Tibial nerve (tissue), 4 donors: ENCODE results near the gene PDK1. TPM values are rescaled to one million over a fixed set of nuclear protein-coding genes. Genes with fewer than 3 reads are reported as not detected.

Experiments
- DNase-seq, 2 donors: peaks; one replicate each; pipeline ENCODE4 v3.0.0-alpha.2; 2019; ENCODE audit warnings: low spot score in 2 of 2
- H3K27ac ChIP-seq, 4 donors: fragments of 200-600 bp; sonication (generic) in 3 of 4; one replicate each; pipeline ENCODE4 v1.5.1; 2017 to 2019; ENCODE audit warnings: mild to moderate bottlenecking in 1 of 4
- H3K27me3 ChIP-seq, 2 donors: fragments of 200-600 bp; sonication (generic) in 1 of 2; one replicate each; pipeline versions ENCODE4 v1.5.1 to v1.6.0; 2017 to 2019
- H3K36me3 ChIP-seq, 3 donors: fragments of 200-600 bp; sonication (generic); one replicate each; pipeline ENCODE4 v1.5.1; 2018 to 2019
- H3K4me1 ChIP-seq, 4 donors: fragments of 200-600 bp; sonication (generic) in 3 of 4; one replicate each; pipeline ENCODE4 v1.5.1; 2017 to 2019
- H3K4me3 ChIP-seq, 4 donors: fragments of 200-600 bp; sonication (generic) in 3 of 4; one replicate each; pipeline ENCODE4 v1.5.1; 2017 to 2019; ENCODE audit warnings: mild to moderate bottlenecking in 1 of 4, moderate library complexity in 1 of 4
- H3K9me3 ChIP-seq, 4 donors: fragments of 200-600 bp; sonication (generic) in 3 of 4; one replicate each; pipeline ENCODE4 v1.5.1; 2017 to 2019
- EP300 ChIP-seq, 2 donors: sonication (generic); formaldehyde crosslinking; IDR thresholded peaks; one replicate each; pipeline ENCODE4 v1.6.1; 2017; ENCODE audit warnings: antibody characterized with exemption in 2 of 2, mild to moderate bottlenecking in 1 of 2
- POLR2A ChIP-seq, 2 donors: fragments of 450-650 bp; IDR thresholded peaks; one replicate each; pipeline ENCODE4 v1.6.1; 2017; ENCODE audit warnings: antibody characterized with exemption in 2 of 2, mild to moderate bottlenecking in 2 of 2, moderate library complexity in 2 of 2
- WGBS, 2 donors: methylation state at CpG; one replicate each; pipeline ENCODE4 v1.1.5; 2018; 5-methylcytosine and 5-hydroxymethylcytosine counted together
- total RNA-seq, 4 donors: library from RNA; depleted of rRNA; stranded (reverse); fragments of >200 nt; gene quantifications; one replicate each; pipeline ENCODE4 v1.1.0, GENCODE V29; 2016
- TF ChIP-seq, protein P1 (sequence below), 5 experiments: fragments of 200-600 bp in 3 of 5; fragments of 450-650 bp in 2 of 5; sonication (generic) in 3 of 5; IDR thresholded peaks; one replicate each; pipeline ENCODE4 v1.5.1; 2016 to 2019; ENCODE audit warnings: antibody characterized with exemption in 5 of 5, mild to moderate bottlenecking in 3 of 5, moderate library complexity in 2 of 5

PDK1 gene
- total RNA-seq, 4 donors from 2014 or later = 10.4 to 25.6 (median 16.2) TPM

- no peak overlapping the region for H3K27ac ChIP-seq
- H3K36me3 ChIP-seq = peaks cover 0 to 31% (median 0%) of the 10 kb centered on the region in 3 donors
- 88 to 90% methylated on average over 5 of the region's 5 CpGs for WGBS, 2 donors
- peaks cover 0 to 37% (median 8%) of the 10 kb centered on the region in 4 donors for H3K9me3 ChIP-seq
- no peak for TF ChIP-seq EP300 (IDR thresholded peaks at IDR 0.05)
- TF ChIP-seq, protein P1, sequence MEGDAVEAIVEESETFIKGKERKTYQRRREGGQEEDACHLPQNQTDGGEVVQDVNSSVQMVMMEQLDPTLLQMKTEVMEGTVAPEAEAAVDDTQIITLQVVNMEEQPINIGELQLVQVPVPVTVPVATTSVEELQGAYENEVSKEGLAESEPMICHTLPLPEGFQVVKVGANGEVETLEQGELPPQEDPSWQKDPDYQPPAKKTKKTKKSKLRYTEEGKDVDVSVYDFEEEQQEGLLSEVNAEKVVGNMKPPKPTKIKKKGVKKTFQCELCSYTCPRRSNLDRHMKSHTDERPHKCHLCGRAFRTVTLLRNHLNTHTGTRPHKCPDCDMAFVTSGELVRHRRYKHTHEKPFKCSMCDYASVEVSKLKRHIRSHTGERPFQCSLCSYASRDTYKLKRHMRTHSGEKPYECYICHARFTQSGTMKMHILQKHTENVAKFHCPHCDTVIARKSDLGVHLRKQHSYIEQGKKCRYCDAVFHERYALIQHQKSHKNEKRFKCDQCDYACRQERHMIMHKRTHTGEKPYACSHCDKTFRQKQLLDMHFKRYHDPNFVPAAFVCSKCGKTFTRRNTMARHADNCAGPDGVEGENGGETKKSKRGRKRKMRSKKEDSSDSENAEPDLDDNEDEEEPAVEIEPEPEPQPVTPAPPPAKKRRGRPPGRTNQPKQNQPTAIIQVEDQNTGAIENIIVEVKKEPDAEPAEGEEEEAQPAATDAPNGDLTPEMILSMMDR (IDR thresholded peaks at IDR 0.05) = no peak
- no peak for TF ChIP-seq POLR2A (IDR thresholded peaks at IDR 0.05)
- H3K4me3 ChIP-seq = no peak overlapping the region
- H3K4me1 ChIP-seq = no peaks in the 10 kb centered on the region
- no peak for DNase-seq
- H3K27me3 ChIP-seq = no peaks in the 10 kb centered on the region
These were observed 42.9 kb upstream of the PDK1 start for GRCh38 chr2:172512810-172513523.

DNA sequence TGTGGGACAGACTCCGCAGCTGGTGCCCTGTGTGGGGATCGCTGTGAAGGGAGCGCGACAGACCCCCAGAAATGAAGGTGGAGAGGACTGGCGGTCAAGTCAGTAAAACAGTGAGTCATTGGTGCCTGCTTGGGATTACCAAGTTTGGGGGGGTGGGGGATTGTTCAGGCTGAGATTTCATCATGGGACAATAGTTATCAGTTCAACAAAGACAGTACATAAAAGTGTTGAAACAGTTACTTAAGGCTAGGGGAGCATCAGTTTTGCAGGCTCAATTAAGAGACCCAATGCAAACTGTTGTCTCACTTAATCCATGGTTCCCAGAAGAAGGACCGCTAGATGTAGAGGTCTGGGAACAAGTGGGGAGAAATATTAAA, 42.4 kb upstream of the PDK1 start:
- TF ChIP-seq, protein P1 (IDR thresholded peaks at IDR 0.05) = no peak
- no peak for TF ChIP-seq EP300 (IDR thresholded peaks at IDR 0.05)
- TF ChIP-seq POLR2A (IDR thresholded peaks at IDR 0.05) = no peak
- Histone ChIP-seq H3K4me3 (no peak overlapping the region), H3K4me1 (no peaks in the 10 kb centered on the region), H3K27me3 (no peaks in the 10 kb centered on the region), H3K36me3 (peaks cover 0 to 26% (median 0%) of the 10 kb centered on the region in 3 donors), H3K27ac (no peak overlapping the region), H3K9me3 (peaks cover 0 to 37% (median 8%) of the 10 kb centered on the region in 4 donors)
- DNase-seq = no peak
- 97% methylated on average over 6 of the region's 6 CpGs for WGBS, 2 donors

GRCh38 chr2:172513935-172514586, 41.8 kb upstream of the PDK1 start:
- H3K27ac ChIP-seq = no peak overlapping the region
- TF ChIP-seq, protein P1 (IDR thresholded peaks at IDR 0.05) = no peak
- TF ChIP-seq EP300 (IDR thresholded peaks at IDR 0.05) = no peak
- TF ChIP-seq POLR2A (IDR thresholded peaks at IDR 0.05) = no peak
- H3K27me3 ChIP-seq = no peaks in the 10 kb centered on the region
- peaks cover 0 to 20% (median 0%) of the 10 kb centered on the region in 3 donors for H3K36me3 ChIP-seq
- H3K4me1 ChIP-seq = no peaks in the 10 kb centered on the region
- 86 to 87% methylated on average over 15 of the region's 15 CpGs for WGBS, 2 donors
- no peak for DNase-seq
- H3K9me3 ChIP-seq = peaks cover 0 to 41% (median 8%) of the 10 kb centered on the region in 4 donors
- H3K4me3 ChIP-seq = no peak overlapping the region

GRCh38 chr2:172516299-172516698, 39.6 kb upstream of the PDK1 start:
- no peaks in the 10 kb centered on the region for H3K27me3 ChIP-seq
- H3K27ac ChIP-seq = no peak overlapping the region
- peaks cover 0 to 47% (median 7%) of the 10 kb centered on the region in 4 donors for H3K9me3 ChIP-seq
- H3K4me1 ChIP-seq = no peaks in the 10 kb centered on the region
- peaks cover 0 to 7% (median 0%) of the 10 kb centered on the region in 3 donors for H3K36me3 ChIP-seq
- TF ChIP-seq EP300 (IDR thresholded peaks at IDR 0.05) = no peak
- TF ChIP-seq, protein P1 (IDR thresholded peaks at IDR 0.05) = no peak
- TF ChIP-seq POLR2A (IDR thresholded peaks at IDR 0.05) = no peak
- WGBS, 2 donors = 30 to 43% methylated on average over 1 of the region's 1 CpG
- H3K4me3 ChIP-seq = no peak overlapping the region
- no peak for DNase-seq

DNA sequence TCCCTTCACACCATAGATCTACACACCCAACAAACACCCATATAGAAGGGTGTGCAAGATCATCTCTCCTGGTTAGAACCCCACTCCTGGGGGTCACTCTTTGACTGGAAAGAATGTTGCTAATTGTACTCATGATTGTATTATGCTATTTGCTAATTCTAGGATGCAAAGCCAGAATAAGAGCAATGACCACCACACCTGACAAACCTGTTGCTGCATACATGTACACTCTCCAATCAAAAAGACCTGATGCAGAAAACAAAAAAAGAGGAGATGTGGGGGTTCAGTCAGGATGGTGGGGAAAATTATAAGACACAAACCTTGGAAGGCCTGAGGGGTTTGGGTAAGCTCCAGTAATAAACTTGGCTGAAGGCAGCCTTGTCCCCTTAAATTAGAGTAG, 36.9 kb upstream of the PDK1 start:
- DNase-seq = no peak
- no peaks in the 10 kb centered on the region for H3K27me3 ChIP-seq
- TF ChIP-seq POLR2A (IDR thresholded peaks at IDR 0.05) (no peak), EP300 (IDR thresholded peaks at IDR 0.05) (no peak)
- TF ChIP-seq, protein P1 (IDR thresholded peaks at IDR 0.05) = no peak
- no peaks in the 10 kb centered on the region for H3K36me3 ChIP-seq
- H3K27ac ChIP-seq = no peak overlapping the region
- H3K4me3 ChIP-seq = no peak overlapping the region
- no peaks in the 10 kb centered on the region for H3K4me1 ChIP-seq
- H3K9me3 ChIP-seq = peaks cover 0 to 20% (median 0%) of the 10 kb centered on the region in 4 donors
